Measurements from ENCODE around the gene MTA1. TPM values are rescaled to one million over a fixed set of nuclear protein-coding genes. Genes with fewer than 3 reads are reported as not detected.

Gene MTA1
- total and polyA plus RNA-seq, 4 donors, result 3.7 to 28.1 (median 21.0) TPM

DNA sequence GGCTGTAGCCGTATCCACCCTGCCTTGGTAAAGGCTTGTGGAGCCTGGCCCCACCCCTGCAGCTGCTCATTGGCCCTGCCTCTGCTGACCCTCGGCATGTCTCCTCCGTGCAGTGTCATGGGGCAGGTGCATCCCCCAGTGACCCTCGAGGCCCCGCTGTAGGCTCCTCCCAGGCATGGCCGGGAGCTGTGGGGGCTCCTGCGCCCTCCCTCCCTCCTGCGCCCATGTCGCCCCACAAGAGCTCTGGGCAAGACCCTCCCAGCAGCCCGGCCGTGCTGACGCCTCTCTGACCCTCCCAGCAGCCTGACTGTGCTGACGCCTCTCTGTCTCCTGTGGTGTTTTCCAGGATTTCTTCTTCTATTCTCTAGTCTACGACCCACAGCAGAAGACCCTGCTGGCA is 34.2 kb downstream of the MTA1 start:
- DNase-seq (ENCODE audit: low spot score), result no peak
- TF ChIP-seq RAD21 (IDR thresholded peaks at IDR 0.05), result no peak
- TF ChIP-seq REST (IDR thresholded peaks at IDR 0.05), result no peak
- no peak overlapping the region for H3K9ac ChIP-seq (ENCODE audit: low read depth in 1 of 2, low read length in 2 of 2)
- H3K9me3 ChIP-seq (ENCODE audit: control insufficient read depth in 4 of 4, low read length in 3 of 4), result no peaks in the 10 kb centered on the region
- peaks cover 2 to 42% (median 12%) of the 10 kb centered on the region in 4 donors for H3K36me3 ChIP-seq (ENCODE audit: control insufficient read depth in 4 of 4, insufficient read depth in 3 of 4, low read depth in 1 of 4, low read length in 3 of 4)
- H3K4me1 ChIP-seq (ENCODE audit: control insufficient read depth in 4 of 4, insufficient read depth in 4 of 4, low read length in 3 of 4), result no peaks in the 10 kb centered on the region
- H3K4me3 ChIP-seq (ENCODE audit: low read depth in 1 of 3, low read length in 3 of 3), result no peak overlapping the region
- H3K27me3 ChIP-seq (ENCODE audit: control insufficient read depth in 4 of 4, insufficient read depth in 4 of 4, low read length in 3 of 4), result no peaks in the 10 kb centered on the region
- 93% methylated on average over 14 of the region's 14 CpGs for WGBS
- H3K27ac ChIP-seq (ENCODE audit: low read depth in 1 of 2, low read length in 2 of 2), result no peak overlapping the region

- no peak overlapping the region for H3K9ac ChIP-seq (ENCODE audit: low read depth in 1 of 2, low read length in 2 of 2)
- H3K27me3 ChIP-seq (ENCODE audit: control insufficient read depth in 4 of 4, insufficient read depth in 4 of 4, low read length in 3 of 4), result no peaks in the 10 kb centered on the region
- H3K9me3 ChIP-seq (ENCODE audit: control insufficient read depth in 4 of 4, low read length in 3 of 4), result no peaks in the 10 kb centered on the region
- no peak overlapping the region for H3K4me3 ChIP-seq (ENCODE audit: low read depth in 1 of 3, low read length in 3 of 3)
- 91% methylated on average over 22 of the region's 22 CpGs for WGBS
- no peak for DNase-seq (ENCODE audit: low spot score)
- H3K4me1 ChIP-seq (ENCODE audit: control insufficient read depth in 4 of 4, insufficient read depth in 4 of 4, low read length in 3 of 4), result no peaks in the 10 kb centered on the region
- TF ChIP-seq, protein P1, sequence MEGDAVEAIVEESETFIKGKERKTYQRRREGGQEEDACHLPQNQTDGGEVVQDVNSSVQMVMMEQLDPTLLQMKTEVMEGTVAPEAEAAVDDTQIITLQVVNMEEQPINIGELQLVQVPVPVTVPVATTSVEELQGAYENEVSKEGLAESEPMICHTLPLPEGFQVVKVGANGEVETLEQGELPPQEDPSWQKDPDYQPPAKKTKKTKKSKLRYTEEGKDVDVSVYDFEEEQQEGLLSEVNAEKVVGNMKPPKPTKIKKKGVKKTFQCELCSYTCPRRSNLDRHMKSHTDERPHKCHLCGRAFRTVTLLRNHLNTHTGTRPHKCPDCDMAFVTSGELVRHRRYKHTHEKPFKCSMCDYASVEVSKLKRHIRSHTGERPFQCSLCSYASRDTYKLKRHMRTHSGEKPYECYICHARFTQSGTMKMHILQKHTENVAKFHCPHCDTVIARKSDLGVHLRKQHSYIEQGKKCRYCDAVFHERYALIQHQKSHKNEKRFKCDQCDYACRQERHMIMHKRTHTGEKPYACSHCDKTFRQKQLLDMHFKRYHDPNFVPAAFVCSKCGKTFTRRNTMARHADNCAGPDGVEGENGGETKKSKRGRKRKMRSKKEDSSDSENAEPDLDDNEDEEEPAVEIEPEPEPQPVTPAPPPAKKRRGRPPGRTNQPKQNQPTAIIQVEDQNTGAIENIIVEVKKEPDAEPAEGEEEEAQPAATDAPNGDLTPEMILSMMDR (IDR thresholded peaks at IDR 0.05; ENCODE audit: low read depth, low read length, missing input control), result no peak
- TF ChIP-seq ZBTB33 (IDR thresholded peaks at IDR 0.05) (no peak), RAD21 (IDR thresholded peaks at IDR 0.05) (no peak), FOXA2 (IDR thresholded peaks at IDR 0.05) (no peak), SP1 (IDR thresholded peaks at IDR 0.05) (no peak)
- peaks cover 2 to 41% (median 12%) of the 10 kb centered on the region in 4 donors for H3K36me3 ChIP-seq (ENCODE audit: control insufficient read depth in 4 of 4, insufficient read depth in 3 of 4, low read depth in 1 of 4, low read length in 3 of 4)
- no peak overlapping the region for H3K27ac ChIP-seq (ENCODE audit: low read depth in 1 of 2, low read length in 2 of 2)
These were observed 35.5 kb downstream of the MTA1 start for GRCh38 chr14:105455086-105455640.

DNA sequence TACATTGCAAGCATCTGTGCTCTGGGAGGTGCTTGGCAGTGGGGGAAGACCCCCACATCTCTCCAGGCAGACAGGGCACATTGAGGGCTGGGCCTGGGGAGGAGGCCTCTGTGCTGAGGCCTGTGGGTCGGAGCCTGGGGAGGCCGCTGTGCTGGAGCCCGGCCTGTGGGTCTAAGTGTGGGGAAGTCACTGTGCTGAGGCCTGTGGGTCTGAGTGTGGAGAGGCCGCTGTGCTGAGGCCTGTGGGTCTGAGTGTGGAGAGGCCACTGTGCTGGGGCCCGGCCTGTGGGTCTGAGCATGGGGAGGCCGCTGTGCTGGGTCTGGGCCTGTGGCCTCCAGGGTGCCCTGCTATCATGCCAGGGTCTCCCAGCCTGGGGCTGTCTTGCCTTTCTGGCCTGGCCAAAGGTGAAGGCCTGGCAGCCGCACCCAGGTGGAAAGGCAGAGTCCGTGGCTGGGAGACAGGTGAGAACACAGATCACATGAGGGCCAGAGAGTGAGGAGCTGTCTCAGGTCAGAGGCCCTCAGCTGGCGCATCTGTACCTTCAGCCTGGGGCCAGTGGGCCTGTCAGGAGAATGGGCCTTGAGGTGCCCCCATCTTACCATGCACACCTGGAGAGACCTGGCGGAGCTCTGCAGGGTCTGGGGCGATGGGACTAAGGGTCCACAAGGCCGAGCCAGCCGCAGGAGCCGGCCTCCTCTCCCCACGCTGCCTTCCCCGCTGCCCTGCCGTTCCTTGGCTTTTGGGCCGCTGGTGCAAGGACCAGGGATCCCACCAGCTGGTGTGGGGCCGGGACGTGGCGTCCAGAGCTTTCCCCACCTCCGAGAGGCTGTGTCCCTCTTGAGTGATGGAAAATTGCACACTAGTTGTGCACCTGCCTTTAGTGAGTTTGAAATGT is 36.4 kb downstream of the MTA1 start:
- no peaks in the 10 kb centered on the region for H3K9me3 ChIP-seq (ENCODE audit: control insufficient read depth in 4 of 4, low read length in 3 of 4)
- no peak overlapping the region for H3K9ac ChIP-seq (ENCODE audit: low read depth in 1 of 2, low read length in 2 of 2)
- no peaks in the 10 kb centered on the region for H3K27me3 ChIP-seq (ENCODE audit: control insufficient read depth in 4 of 4, insufficient read depth in 4 of 4, low read length in 3 of 4)
- H3K27ac ChIP-seq (ENCODE audit: low read depth in 1 of 2, low read length in 2 of 2), result no peak overlapping the region
- no peak for DNase-seq (ENCODE audit: low spot score)
- H3K36me3 ChIP-seq (ENCODE audit: control insufficient read depth in 4 of 4, insufficient read depth in 3 of 4, low read depth in 1 of 4, low read length in 3 of 4), result peaks cover 2 to 42% (median 15%) of the 10 kb centered on the region in 4 donors
- H3K4me1 ChIP-seq (ENCODE audit: control insufficient read depth in 4 of 4, insufficient read depth in 4 of 4, low read length in 3 of 4), result no peaks in the 10 kb centered on the region
- H3K4me3 ChIP-seq (ENCODE audit: low read depth in 1 of 3, low read length in 3 of 3), result no peak overlapping the region
- 91% methylated on average over 22 of the region's 22 CpGs for WGBS
- TF ChIP-seq, protein P1 (IDR thresholded peaks at IDR 0.05; ENCODE audit: low read depth, low read length, missing input control), result no peak
- TF ChIP-seq REST (IDR thresholded peaks at IDR 0.05) (no peak), MAX (IDR thresholded peaks at IDR 0.05) (no peak), SP1 (IDR thresholded peaks at IDR 0.05) (no peak), HNF4A (conservative IDR thresholded peaks at IDR 0.05) (no peak), FOXA2 (IDR thresholded peaks at IDR 0.05) (no peak), JUND (IDR thresholded peaks at IDR 0.05) (no peak)
